Measurements from ENCODE around the gene MMP24.

- TF ChIP-seq CTCF (IDR thresholded peaks at IDR 0.05) (no peak), POLR2AphosphoS5 (IDR thresholded peaks at IDR 0.05) (no peak), POLR2A (IDR thresholded peaks at IDR 0.05) (no peak)
Measured at GRCh38 chr20:35283441-35284266, 57.2 kb downstream of the MMP24 start.
